H1 (cell line): ENCODE data around the gene PRKCZ. TPM values are rescaled to one million over a fixed set of nuclear protein-coding genes. Genes with fewer than 3 reads are reported as not detected.

Experiments used
- BACH1 ChIP-seq: IDR thresholded peaks from 2 replicates; pipeline ENCODE4 v1.6.1; 2012; ENCODE audit warnings: low read length, improper control_type of control experiment
- YY1 ChIP-seq: IDR thresholded peaks from 2 replicates; pipeline ENCODE4 v1.6.1; 2011; ENCODE audit warnings: low read depth, mild to moderate bottlenecking, low read length
- polyA plus RNA-seq, 7 experiments: library from polyadenylated mRNA; depleted of rRNA in 3 of 7; stranded (reverse) in 5 of 7; unstranded in 2 of 7; fragments of >200 nt in 5 of 7; fragments of 200-250 nt in 2 of 7; gene quantifications; 1 replicate in 5 of 7; 2 replicates in 1 of 7; 4 replicates in 1 of 7; pipeline versions ENCODE4 v1.2.1 to v1.2.3, GENCODE V29; 2011 to 2013; ENCODE audit warnings: missing spikeins in 2 of 7, mixed read lengths in 2 of 7
- total RNA-seq: library from RNA; stranded (reverse); fragmentation: NEBNext Ultra II Directional; extraction: Animal tissue kit (Norgen Biotek cat#: 25700); gene quantifications from 2 replicates; pipeline ENCODE4 v1.2.1, GENCODE V29; 2021

PRKCZ gene
- total and polyA plus RNA-seq, 2 of the 8 experiments (the other 6 are each of a cell fraction or from before 2014, with no cell fraction given) = 37.4 to 45.1 TPM

GRCh38 chr1:2079396-2080085 lies 29.3 kb downstream of the PRKCZ start (continued):
- TF ChIP-seq BACH1 (no peak), YY1 (no peak)
